Right forelimb (tissue), 1 donor: ENCODE results near the gene PIP.
"Not testable (repeated sequence)": the region's sequence is repeated elsewhere in the genome, so short reads cannot be mapped to it uniquely, and the experiment has no call there.

Experiments used
- DNase-seq: peaks from one replicate; pipeline ENCODE4 v3.0.0-alpha.2; 2018

Gene PIP

GRCh38 chr7:143180771-143181170 lies 48.9 kb downstream of the PIP start:
- DNase-seq = not testable (repeated sequence)

DNA sequence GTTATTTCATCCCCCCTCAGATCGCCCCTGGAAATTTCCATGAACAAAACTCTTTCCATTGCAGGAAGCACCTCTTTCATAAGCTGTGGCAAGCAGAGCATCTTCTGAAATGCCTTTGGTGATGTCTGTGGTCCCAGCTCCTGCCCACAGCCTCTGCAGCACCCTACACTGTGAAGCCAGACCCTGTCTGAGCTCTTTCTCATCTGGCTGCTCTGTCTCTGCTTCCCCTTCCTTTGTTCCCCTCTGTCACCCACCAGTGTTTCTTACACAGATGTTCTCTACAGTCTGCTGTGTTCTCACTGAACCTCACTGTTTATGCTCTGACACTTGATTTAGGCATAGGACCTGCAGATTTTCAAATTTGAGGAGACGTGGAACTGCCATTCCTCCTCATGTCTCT lies 49.5 kb downstream of the PIP start:
- DNase-seq = no peak

- no peak for DNase-seq
Measured at GRCh38 chr7:143183024-143183423, 51.1 kb downstream of the PIP start, which contains the start of gene TAS2R39. Gene TAS2R39, plus strand, starts transcription at chr7:143183419. Its CDS starts 0 bp downstream, at chr7:143183419.

- no peak for DNase-seq
Measured at GRCh38 chr7:143185551-143185950, 53.7 kb downstream of the PIP start.

DNA sequence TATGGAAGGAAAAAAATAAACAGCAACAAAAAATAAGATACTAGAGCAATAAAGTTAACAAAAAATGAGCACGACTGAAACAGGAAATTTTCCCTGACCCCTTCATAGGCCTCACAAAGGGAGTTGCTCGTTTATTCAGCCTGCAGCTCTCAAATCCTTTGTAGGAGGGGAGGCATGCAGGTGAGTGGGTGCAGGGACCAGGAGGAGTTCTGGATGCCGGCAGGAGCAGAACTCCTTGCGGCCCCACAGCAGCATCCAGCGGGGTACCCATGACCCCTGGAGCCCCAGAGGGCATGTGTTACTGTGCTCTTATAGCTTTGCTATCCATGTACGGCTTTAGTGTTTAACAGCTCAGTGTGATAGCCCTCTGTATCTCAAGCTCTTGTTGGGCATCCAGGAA lies 57.1 kb downstream of the PIP start:
- no peak for DNase-seq
